ENCODE results near the gene SETD1A. TPM values are rescaled to one million over a fixed set of nuclear protein-coding genes. Genes with fewer than 3 reads are reported as not detected.

Gene SETD1A
- total and polyA plus RNA-seq, 2 of the 4 experiments (the other 2 are of a cell fraction), result 0.54 to 5.8 TPM

- TF ChIP-seq BHLHE40 (IDR thresholded peaks at IDR 0.05; ENCODE audit: low read depth, low read length), result no peak
- TF ChIP-seq SMC3 (IDR thresholded peaks at IDR 0.05; ENCODE audit: low read depth, low read length), result no peak
Measured at GRCh38 chr16:30980023-30980371, 22.4 kb downstream of the SETD1A start (continued).

- no peak overlapping the region for H2BK15ac ChIP-seq (ENCODE audit: low read depth, low read length)
- H2BK5ac ChIP-seq (ENCODE audit: low read depth, low read length, poor library complexity, severe bottlenecking), result no peak overlapping the region
- peaks cover 8 to 17% of the 10 kb centered on the region in 2 experiments; a peak in 3 of 4 replicates for H3K79me1 ChIP-seq (ENCODE audit: low read depth in 1 of 2, low read length in 2 of 2)
- H4K91ac ChIP-seq (ENCODE audit: insufficient read depth, low read depth, low read length), result no peak overlapping the region
- POLR2A ChIA-PET (ENCODE audit: unreplicated experiment), result no interaction called here
- DNase-seq, result no peak
- H3K36me3 ChIP-seq (ENCODE audit: control insufficient read depth, insufficient read depth, low read length), result peaks cover 65% of the 10 kb centered on the region
- H4K20me1 ChIP-seq (ENCODE audit: insufficient read depth, low read length), result no peaks in the 10 kb centered on the region; the same call in 1 of the 2 replicates
- no peak overlapping the region for H3K4ac ChIP-seq (ENCODE audit: low read depth, low read length)
- intact Hi-C loops (cut with micrococcal nuclease) (no loop called here), in situ Hi-C loops (cut with MboI; ENCODE audit: low sequenced_read_pairs) (loop anchor here (10.0 to 25.0 kb wide), 3 partner anchors 104 to 884 kb away; partner anchors contain the start of gene PRSS53), dilution Hi-C loops (cut with HindIII; ENCODE audit: low sequenced_read_pairs, unreplicated experiment) (no loop called here)
- no peak overlapping the region for H3K18ac ChIP-seq (ENCODE audit: low read depth, low read length)
- no peak overlapping the region for H2AK9ac ChIP-seq (replicated peaks; ENCODE audit: low read depth, low read length, poor library complexity)
- peaks cover 4% of the 10 kb centered on the region for H3K4me1 ChIP-seq (ENCODE audit: control insufficient read depth, insufficient read depth, low read length)
- no peak overlapping the region for H4K8ac ChIP-seq (ENCODE audit: low read depth in 2 of 2, low read length in 2 of 2)
- H3K23ac ChIP-seq (ENCODE audit: low read depth, low read length), result no peak overlapping the region
- no peak overlapping the region for H2BK20ac ChIP-seq (ENCODE audit: low read depth, low read length)
- H2BK120ac ChIP-seq (ENCODE audit: low read depth, low read length), result no peak overlapping the region
- no peaks in the 10 kb centered on the region; the same call in 1 of the 2 replicates for H3K9me1 ChIP-seq (ENCODE audit: insufficient read depth, low read length)
- H4K5ac ChIP-seq (ENCODE audit: low read depth, low read length), result no peak overlapping the region
- H3K27me3 ChIP-seq (ENCODE audit: control insufficient read depth, insufficient read depth, low read length), result no peaks in the 10 kb centered on the region
- no peak overlapping the region for H3K27ac ChIP-seq (ENCODE audit: insufficient read depth, low read length)
- no peak overlapping the region for H3K14ac ChIP-seq (replicated peaks; ENCODE audit: low read depth, low read length)
- H3K4me3 ChIP-seq (ENCODE audit: insufficient read depth, low read depth, low read length), result no peak overlapping the region
- BruUV-seq (replicated peaks), result no TSS peak
- CTCF ChIA-PET, result no interaction called here
- no peaks in the 10 kb centered on the region for H3K9me3 ChIP-seq (ENCODE audit: control insufficient read depth, insufficient read depth, low read length)
- H3K56ac ChIP-seq (ENCODE audit: extremely low read depth, insufficient read depth, low read length), result no peak overlapping the region
- 98% methylated on average over 11 of the region's 29 CpGs; no CpG with 5 or more reads in 1 of the 2 experiments for WGBS, 2 experiments (ENCODE audit: extremely low coverage in 2 of 2, insufficient read length in 1 of 2)
- ATAC-seq (ENCODE audit: low read depth), result no peak
- H3K9ac ChIP-seq (ENCODE audit: low read depth, low read length), result no peak overlapping the region
- H2AK5ac ChIP-seq (ENCODE audit: low read depth, low read length), result no peak overlapping the region
- H2AFZ ChIP-seq (replicated peaks; ENCODE audit: low read length, poor library complexity), result no peak overlapping the region
- H3K4me2 ChIP-seq (ENCODE audit: low read depth, low read length), result no peak overlapping the region
- TF ChIP-seq POLR2A (IDR thresholded peaks at IDR 0.05; ENCODE audit: low read depth, low read length) (no peak), CHD1 (IDR thresholded peaks at IDR 0.05; ENCODE audit: low read depth, low read length) (no peak), SMC3 (IDR thresholded peaks at IDR 0.05; ENCODE audit: low read depth, low read length) (no peak), MXI1 (IDR thresholded peaks at IDR 0.05; ENCODE audit: borderline replicate concordance, low read depth, low read length) (no peak), CEBPB (IDR thresholded peaks at IDR 0.05; ENCODE audit: low read depth, low read length) (no peak), MAZ (IDR thresholded peaks at IDR 0.05; ENCODE audit: borderline replicate concordance, low read depth, low read length) (no peak), RCOR1 (IDR thresholded peaks at IDR 0.05; ENCODE audit: insufficient replicate concordance, low read length) (no peak), BHLHE40 (IDR thresholded peaks at IDR 0.05; ENCODE audit: low read depth, low read length) (no peak), RAD21 (IDR thresholded peaks at IDR 0.05; ENCODE audit: low read length) (no peak), MAFK (IDR thresholded peaks at IDR 0.05; ENCODE audit: low read depth, low read length) (no peak), RFX5 (IDR thresholded peaks at IDR 0.05; ENCODE audit: low read depth, low read length) (no peak), NFE2L2 (IDR thresholded peaks at IDR 0.05; ENCODE audit: low read depth, low read length) (no peak)
- TF ChIP-seq, protein P1, sequence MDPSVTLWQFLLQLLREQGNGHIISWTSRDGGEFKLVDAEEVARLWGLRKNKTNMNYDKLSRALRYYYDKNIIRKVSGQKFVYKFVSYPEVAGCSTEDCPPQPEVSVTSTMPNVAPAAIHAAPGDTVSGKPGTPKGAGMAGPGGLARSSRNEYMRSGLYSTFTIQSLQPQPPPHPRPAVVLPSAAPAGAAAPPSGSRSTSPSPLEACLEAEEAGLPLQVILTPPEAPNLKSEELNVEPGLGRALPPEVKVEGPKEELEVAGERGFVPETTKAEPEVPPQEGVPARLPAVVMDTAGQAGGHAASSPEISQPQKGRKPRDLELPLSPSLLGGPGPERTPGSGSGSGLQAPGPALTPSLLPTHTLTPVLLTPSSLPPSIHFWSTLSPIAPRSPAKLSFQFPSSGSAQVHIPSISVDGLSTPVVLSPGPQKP (IDR thresholded peaks at IDR 0.05; ENCODE audit: borderline replicate concordance, low read depth, low read length), result no peak
- TF ChIP-seq, protein P2, sequence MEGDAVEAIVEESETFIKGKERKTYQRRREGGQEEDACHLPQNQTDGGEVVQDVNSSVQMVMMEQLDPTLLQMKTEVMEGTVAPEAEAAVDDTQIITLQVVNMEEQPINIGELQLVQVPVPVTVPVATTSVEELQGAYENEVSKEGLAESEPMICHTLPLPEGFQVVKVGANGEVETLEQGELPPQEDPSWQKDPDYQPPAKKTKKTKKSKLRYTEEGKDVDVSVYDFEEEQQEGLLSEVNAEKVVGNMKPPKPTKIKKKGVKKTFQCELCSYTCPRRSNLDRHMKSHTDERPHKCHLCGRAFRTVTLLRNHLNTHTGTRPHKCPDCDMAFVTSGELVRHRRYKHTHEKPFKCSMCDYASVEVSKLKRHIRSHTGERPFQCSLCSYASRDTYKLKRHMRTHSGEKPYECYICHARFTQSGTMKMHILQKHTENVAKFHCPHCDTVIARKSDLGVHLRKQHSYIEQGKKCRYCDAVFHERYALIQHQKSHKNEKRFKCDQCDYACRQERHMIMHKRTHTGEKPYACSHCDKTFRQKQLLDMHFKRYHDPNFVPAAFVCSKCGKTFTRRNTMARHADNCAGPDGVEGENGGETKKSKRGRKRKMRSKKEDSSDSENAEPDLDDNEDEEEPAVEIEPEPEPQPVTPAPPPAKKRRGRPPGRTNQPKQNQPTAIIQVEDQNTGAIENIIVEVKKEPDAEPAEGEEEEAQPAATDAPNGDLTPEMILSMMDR (conservative IDR thresholded peaks at IDR 0.05; ENCODE audit: low read depth, low read length), result no peak
- TF ChIP-seq, protein P3, sequence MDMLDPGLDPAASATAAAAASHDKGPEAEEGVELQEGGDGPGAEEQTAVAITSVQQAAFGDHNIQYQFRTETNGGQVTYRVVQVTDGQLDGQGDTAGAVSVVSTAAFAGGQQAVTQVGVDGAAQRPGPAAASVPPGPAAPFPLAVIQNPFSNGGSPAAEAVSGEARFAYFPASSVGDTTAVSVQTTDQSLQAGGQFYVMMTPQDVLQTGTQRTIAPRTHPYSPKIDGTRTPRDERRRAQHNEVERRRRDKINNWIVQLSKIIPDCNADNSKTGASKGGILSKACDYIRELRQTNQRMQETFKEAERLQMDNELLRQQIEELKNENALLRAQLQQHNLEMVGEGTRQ (IDR thresholded peaks at IDR 0.05; ENCODE audit: low read depth, low read length), result no peak
Measured at GRCh38 chr16:30980434-30980833, 22.9 kb downstream of the SETD1A start.

Data from IMR-90 (cell line).